Measurements from ENCODE around the gene OTOG.

The OTOG gene

GRCh38 chr11:17607591-17608570 is 60.8 kb downstream of the OTOG start:
- peak overlapping the region; percentile 48; the same call in 1 of the 2 replicates for H3K27ac ChIP-seq
- H3K27me3 ChIP-seq: no peaks in the 10 kb centered on the region
- H4K20me1 ChIP-seq: no peaks in the 10 kb centered on the region
- peaks cover 82% of the 10 kb centered on the region for H3K4me1 ChIP-seq
- H3K9me3 ChIP-seq: no peaks in the 10 kb centered on the region
- no peaks in the 10 kb centered on the region for H3K36me3 ChIP-seq
- peak overlapping the region; percentile 83 for H3K4me2 ChIP-seq
- no peak overlapping the region for H3K4me3 ChIP-seq
- H3K9ac ChIP-seq: peak overlapping the region; percentile 38; the same call in 1 of the 2 replicates
- TF ChIP-seq Cebpa-rat (IDR thresholded peaks at IDR 0.05): no peak

GRCh38 chr11:17608821-17609220 is 61.8 kb downstream of the OTOG start:
- no peak for TF ChIP-seq Cebpa-rat (IDR thresholded peaks at IDR 0.05)
- Histone ChIP-seq H3K4me3 (no peak overlapping the region), H3K9ac (no peak overlapping the region), H4K20me1 (no peaks in the 10 kb centered on the region), H3K27ac (no peak overlapping the region), H3K4me1 (peaks cover 92% of the 10 kb centered on the region), H3K9me3 (no peaks in the 10 kb centered on the region), H3K36me3 (no peaks in the 10 kb centered on the region), H3K27me3 (no peaks in the 10 kb centered on the region), H3K4me2 (peak overlapping the region; percentile 83)

GRCh38 chr11:17609291-17610084 is 62.4 kb downstream of the OTOG start:
- Histone ChIP-seq H3K27ac (no peak overlapping the region), H3K9me3 (no peaks in the 10 kb centered on the region), H3K4me2 (peak overlapping the region; percentile 83), H3K9ac (no peak overlapping the region), H3K36me3 (no peaks in the 10 kb centered on the region), H4K20me1 (no peaks in the 10 kb centered on the region), H3K4me3 (no peak overlapping the region), H3K4me1 (peaks cover 93% of the 10 kb centered on the region), H3K27me3 (no peaks in the 10 kb centered on the region)
- TF ChIP-seq Cebpa-rat (IDR thresholded peaks at IDR 0.05): no peak

GRCh38 chr11:17610085-17610894 is 63.2 kb downstream of the OTOG start:
- Histone ChIP-seq H3K4me1 (peaks cover 85% of the 10 kb centered on the region), H3K4me3 (no peak overlapping the region), H3K9me3 (no peaks in the 10 kb centered on the region), H3K36me3 (no peaks in the 10 kb centered on the region), H3K4me2 (peak overlapping the region; percentile 83), H3K9ac (no peak overlapping the region), H4K20me1 (no peaks in the 10 kb centered on the region), H3K27ac (peak overlapping the region; percentile 27; the same call in 1 of the 2 replicates), H3K27me3 (no peaks in the 10 kb centered on the region)
- TF ChIP-seq Cebpa-rat (IDR thresholded peaks at IDR 0.05): no peak

- no peaks in the 10 kb centered on the region for H3K27me3 ChIP-seq
- H3K27ac ChIP-seq: peak overlapping the region; percentile 27; the same call in 1 of the 2 replicates
- no peak for TF ChIP-seq Cebpa-rat (IDR thresholded peaks at IDR 0.05)
These were observed 64.0 kb downstream of the OTOG start for GRCh38 chr11:17611049-17611448.

GRCh38 chr11:17611503-17612220 is 64.6 kb downstream of the OTOG start:
- Histone ChIP-seq H3K9me3 (no peaks in the 10 kb centered on the region), H4K20me1 (no peaks in the 10 kb centered on the region), H3K4me3 (no peak overlapping the region), H3K27me3 (no peaks in the 10 kb centered on the region), H3K36me3 (no peaks in the 10 kb centered on the region), H3K4me2 (no peak overlapping the region), H3K4me1 (peaks cover 71% of the 10 kb centered on the region), H3K27ac (no peak overlapping the region; the same call in 1 of the 2 replicates), H3K9ac (no peak overlapping the region)
- no peak for TF ChIP-seq Cebpa-rat (IDR thresholded peaks at IDR 0.05)

More at GRCh38 chr11:17611049-17611448, 64.0 kb downstream of the OTOG start:
- no peaks in the 10 kb centered on the region for H4K20me1 ChIP-seq
- peak overlapping the region; percentile 83 for H3K4me2 ChIP-seq
- no peak overlapping the region for H3K4me3 ChIP-seq
- H3K9me3 ChIP-seq: no peaks in the 10 kb centered on the region
- H3K4me1 ChIP-seq: peaks cover 77% of the 10 kb centered on the region
- H3K9ac ChIP-seq: no peak overlapping the region
- H3K36me3 ChIP-seq: no peaks in the 10 kb centered on the region

- Histone ChIP-seq H3K4me3 (no peak overlapping the region), H3K36me3 (no peaks in the 10 kb centered on the region), H3K27me3 (no peaks in the 10 kb centered on the region), H4K20me1 (no peaks in the 10 kb centered on the region), H3K4me2 (peak overlapping the region; percentile 47), H3K27ac (no peak overlapping the region), H3K9ac (no peak overlapping the region), H3K4me1 (peaks cover 63% of the 10 kb centered on the region), H3K9me3 (no peaks in the 10 kb centered on the region)
- TF ChIP-seq Cebpa-rat (IDR thresholded peaks at IDR 0.05): no peak
These were observed 65.4 kb downstream of the OTOG start for GRCh38 chr11:17612221-17613188.

GRCh38 chr11:17613428-17613962 is 66.4 kb downstream of the OTOG start:
- H3K4me2 ChIP-seq: peak overlapping the region; percentile 42
- no peak for TF ChIP-seq Cebpa-rat (IDR thresholded peaks at IDR 0.05)
- no peak overlapping the region for H3K4me3 ChIP-seq
- no peaks in the 10 kb centered on the region for H3K36me3 ChIP-seq
- H3K9ac ChIP-seq: no peak overlapping the region
- H3K4me1 ChIP-seq: peaks cover 53% of the 10 kb centered on the region
- no peaks in the 10 kb centered on the region for H3K9me3 ChIP-seq
- H3K27ac ChIP-seq: no peak overlapping the region
- no peaks in the 10 kb centered on the region for H3K27me3 ChIP-seq
- no peaks in the 10 kb centered on the region for H4K20me1 ChIP-seq

Data from BLaER1 (cell line).